ENCODE measurements around the gene SORCS1. TPM values are rescaled to one million over a fixed set of nuclear protein-coding genes. Genes with fewer than 3 reads are reported as not detected.

SORCS1 gene
- total RNA-seq, 1 experiment from 2014 or later = 0.11 TPM

GRCh38 chr10:106904209-106904608, 260.3 kb downstream of the SORCS1 start:
- H3K4me2 ChIP-seq (ENCODE audit: low read length) = no peak overlapping the region
- CTCF ChIA-PET = no interaction called here
- no peak for ATAC-seq
- no peak overlapping the region for H3K27ac ChIP-seq (ENCODE audit: low read length)
- H3K9me3 ChIP-seq (ENCODE audit: low read length) = no peaks in the 10 kb centered on the region
- H3K9me2 ChIP-seq (replicated peaks; ENCODE audit: low read length) = no peaks in the 10 kb centered on the region
- BruUV-seq (replicated peaks) = no TSS peak
- TF ChIP-seq, protein P1, sequence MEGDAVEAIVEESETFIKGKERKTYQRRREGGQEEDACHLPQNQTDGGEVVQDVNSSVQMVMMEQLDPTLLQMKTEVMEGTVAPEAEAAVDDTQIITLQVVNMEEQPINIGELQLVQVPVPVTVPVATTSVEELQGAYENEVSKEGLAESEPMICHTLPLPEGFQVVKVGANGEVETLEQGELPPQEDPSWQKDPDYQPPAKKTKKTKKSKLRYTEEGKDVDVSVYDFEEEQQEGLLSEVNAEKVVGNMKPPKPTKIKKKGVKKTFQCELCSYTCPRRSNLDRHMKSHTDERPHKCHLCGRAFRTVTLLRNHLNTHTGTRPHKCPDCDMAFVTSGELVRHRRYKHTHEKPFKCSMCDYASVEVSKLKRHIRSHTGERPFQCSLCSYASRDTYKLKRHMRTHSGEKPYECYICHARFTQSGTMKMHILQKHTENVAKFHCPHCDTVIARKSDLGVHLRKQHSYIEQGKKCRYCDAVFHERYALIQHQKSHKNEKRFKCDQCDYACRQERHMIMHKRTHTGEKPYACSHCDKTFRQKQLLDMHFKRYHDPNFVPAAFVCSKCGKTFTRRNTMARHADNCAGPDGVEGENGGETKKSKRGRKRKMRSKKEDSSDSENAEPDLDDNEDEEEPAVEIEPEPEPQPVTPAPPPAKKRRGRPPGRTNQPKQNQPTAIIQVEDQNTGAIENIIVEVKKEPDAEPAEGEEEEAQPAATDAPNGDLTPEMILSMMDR (conservative IDR thresholded peaks at IDR 0.05; ENCODE audit: low read depth, low read length) = no peak
- TF ChIP-seq EZH2phosphoT487 (IDR thresholded peaks at IDR 0.05; ENCODE audit: borderline replicate concordance, low read length) = no peak
- no peak for TF ChIP-seq EZH2 (IDR thresholded peaks at IDR 0.05; ENCODE audit: low read length, unreplicated experiment)
- no peak overlapping the region for H3K4me3 ChIP-seq (ENCODE audit: low read length)
- intact Hi-C loops (cut with micrococcal nuclease) = no loop called here
- no peak overlapping the region for H2AFZ ChIP-seq (ENCODE audit: low read length)
- peaks cover 49% of the 10 kb centered on the region for H3K27me3 ChIP-seq (ENCODE audit: low read length)
- H3K36me3 ChIP-seq (ENCODE audit: low read depth, low read length) = no peaks in the 10 kb centered on the region
- H3F3A ChIP-seq (ENCODE audit: low read length, unreplicated experiment) = no peaks in the 10 kb centered on the region
- POLR2A ChIA-PET (ENCODE audit: unreplicated experiment) = no interaction called here
- no peak for DNase-seq
- H4K20me1 ChIP-seq (ENCODE audit: low read length) = no peaks in the 10 kb centered on the region
- no peak overlapping the region for H3K9ac ChIP-seq (ENCODE audit: low read length)
- H3K79me2 ChIP-seq (ENCODE audit: low read length) = no peaks in the 10 kb centered on the region
- no peaks in the 10 kb centered on the region for H3K4me1 ChIP-seq (ENCODE audit: insufficient read depth, low read length)

GRCh38 chr10:106903180-106903579, 261.3 kb downstream of the SORCS1 start:
- ChIA-PET POLR2A (ENCODE audit: unreplicated experiment) (no interaction called here), CTCF (no interaction called here)
- H4K20me1 ChIP-seq (ENCODE audit: low read length) = no peaks in the 10 kb centered on the region
- H2AFZ ChIP-seq (ENCODE audit: low read length) = no peak overlapping the region
- no peaks in the 10 kb centered on the region for H3K36me3 ChIP-seq (ENCODE audit: low read depth, low read length)
- no peak for DNase-seq
- no peak overlapping the region for H3K4me2 ChIP-seq (ENCODE audit: low read length)
- H3K4me3 ChIP-seq (ENCODE audit: low read length) = no peak overlapping the region
- H3K27ac ChIP-seq (ENCODE audit: low read length) = no peak overlapping the region
- TF ChIP-seq, protein P1 (conservative IDR thresholded peaks at IDR 0.05; ENCODE audit: low read depth, low read length) = no peak
- no peak for TF ChIP-seq EZH2 (IDR thresholded peaks at IDR 0.05; ENCODE audit: low read length, unreplicated experiment)
- TF ChIP-seq EZH2phosphoT487 (IDR thresholded peaks at IDR 0.05; ENCODE audit: borderline replicate concordance, low read length) = no peak
- ATAC-seq = no peak
- no TSS peak for BruUV-seq (replicated peaks)
- intact Hi-C loops (cut with micrococcal nuclease) = no loop called here
- peaks cover 46% of the 10 kb centered on the region for H3K27me3 ChIP-seq (ENCODE audit: low read length)
- no peaks in the 10 kb centered on the region for H3F3A ChIP-seq (ENCODE audit: low read length, unreplicated experiment)
- no peaks in the 10 kb centered on the region for H3K79me2 ChIP-seq (ENCODE audit: low read length)
- H3K9ac ChIP-seq (ENCODE audit: low read length) = no peak overlapping the region
- H3K9me3 ChIP-seq (ENCODE audit: low read length) = no peaks in the 10 kb centered on the region
- no peaks in the 10 kb centered on the region for H3K9me2 ChIP-seq (replicated peaks; ENCODE audit: low read length)
- no peaks in the 10 kb centered on the region for H3K4me1 ChIP-seq (ENCODE audit: insufficient read depth, low read length)

- Histone ChIP-seq H3F3A (ENCODE audit: low read length, unreplicated experiment) (no peaks in the 10 kb centered on the region), H3K4me1 (ENCODE audit: insufficient read depth, low read length) (no peaks in the 10 kb centered on the region), H3K4me3 (ENCODE audit: low read length) (no peak overlapping the region), H3K9me2 (replicated peaks; ENCODE audit: low read length) (no peaks in the 10 kb centered on the region), H3K9ac (ENCODE audit: low read length) (no peak overlapping the region), H3K27ac (ENCODE audit: low read length) (no peak overlapping the region), H2AFZ (ENCODE audit: low read length) (no peak overlapping the region), H3K9me3 (ENCODE audit: low read length) (no peaks in the 10 kb centered on the region), H4K20me1 (ENCODE audit: low read length) (no peaks in the 10 kb centered on the region), H3K36me3 (ENCODE audit: low read depth, low read length) (no peaks in the 10 kb centered on the region), H3K4me2 (ENCODE audit: low read length) (no peak overlapping the region), H3K79me2 (ENCODE audit: low read length) (no peaks in the 10 kb centered on the region), H3K27me3 (ENCODE audit: low read length) (peaks cover 45% of the 10 kb centered on the region)
- CTCF ChIA-PET = no interaction called here
- no TSS peak for BruUV-seq (replicated peaks)
- intact Hi-C loops (cut with micrococcal nuclease) = no loop called here
- POLR2A ChIA-PET (ENCODE audit: unreplicated experiment) = no interaction called here
- ATAC-seq (no peak), DNase-seq (no peak)
- TF ChIP-seq EZH2 (IDR thresholded peaks at IDR 0.05; ENCODE audit: low read length, unreplicated experiment) = no peak
- no peak for TF ChIP-seq EZH2phosphoT487 (IDR thresholded peaks at IDR 0.05; ENCODE audit: borderline replicate concordance, low read length)
- TF ChIP-seq, protein P1 (conservative IDR thresholded peaks at IDR 0.05; ENCODE audit: low read depth, low read length) = no peak
These were observed 264.4 kb downstream of the SORCS1 start for GRCh38 chr10:106900016-106900652.
